ENCODE results near the gene MMP17.
"Not testable (repeated sequence)": the region's sequence is repeated elsewhere in the genome, so short reads cannot be mapped to it uniquely, and the experiment has no call there.

MMP17 gene

DNA sequence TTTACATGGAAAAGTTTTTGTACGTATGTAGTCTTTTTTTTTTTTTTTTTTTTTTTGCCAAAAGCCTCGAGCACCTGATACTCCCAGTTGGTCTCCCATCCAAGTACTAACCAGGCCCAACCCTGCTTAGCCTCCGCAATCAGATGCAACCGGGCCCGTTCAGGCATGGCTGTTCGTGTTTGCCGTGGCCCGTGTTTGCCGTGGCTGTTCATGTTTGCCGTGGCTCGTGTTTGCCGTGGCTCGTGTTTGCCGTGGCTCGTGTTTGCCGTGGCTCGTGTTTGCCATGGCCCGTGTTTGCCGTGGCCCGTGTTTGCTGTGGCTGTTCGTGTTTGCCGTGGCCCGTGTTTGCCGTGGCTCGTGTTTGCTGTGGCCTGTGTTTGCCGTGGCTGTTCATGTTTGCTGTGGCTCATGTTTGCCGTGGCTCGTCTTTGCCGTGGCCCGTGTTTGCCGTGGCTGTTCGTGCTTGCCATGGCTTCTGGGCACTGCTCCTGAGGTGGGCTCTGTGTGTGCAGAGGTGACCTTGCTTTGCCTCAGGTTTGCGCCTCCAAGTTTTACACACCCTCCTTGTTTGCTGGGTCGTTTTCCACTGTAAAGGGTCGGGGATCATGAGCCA is 26.8 kb upstream of the MMP17 start:
- H3K4me3 ChIP-seq (ENCODE audit: low read depth, low read length), result no peak overlapping the region
- no peak for TF ChIP-seq MYC (IDR thresholded peaks at IDR 0.05; ENCODE audit: low read depth, low read length)
- no peak for TF ChIP-seq POLR2A (IDR thresholded peaks at IDR 0.05; ENCODE audit: extremely low read depth, insufficient read length)
- no peak for TF ChIP-seq MAX (IDR thresholded peaks at IDR 0.05; ENCODE audit: low read depth, low read length)
- no peak for TF ChIP-seq CTCF (IDR thresholded peaks at IDR 0.05; ENCODE audit: low read depth, low read length)
- DNase-seq (ENCODE audit: low read depth), result no peak

- TF ChIP-seq MYC (IDR thresholded peaks at IDR 0.05; ENCODE audit: low read depth, low read length), result no peak
- no peak for DNase-seq (ENCODE audit: low read depth)
- H3K4me3 ChIP-seq (ENCODE audit: low read depth, low read length), result no peak overlapping the region
Measured at GRCh38 chr12:131803961-131804521, 24.2 kb upstream of the MMP17 start.

DNA sequence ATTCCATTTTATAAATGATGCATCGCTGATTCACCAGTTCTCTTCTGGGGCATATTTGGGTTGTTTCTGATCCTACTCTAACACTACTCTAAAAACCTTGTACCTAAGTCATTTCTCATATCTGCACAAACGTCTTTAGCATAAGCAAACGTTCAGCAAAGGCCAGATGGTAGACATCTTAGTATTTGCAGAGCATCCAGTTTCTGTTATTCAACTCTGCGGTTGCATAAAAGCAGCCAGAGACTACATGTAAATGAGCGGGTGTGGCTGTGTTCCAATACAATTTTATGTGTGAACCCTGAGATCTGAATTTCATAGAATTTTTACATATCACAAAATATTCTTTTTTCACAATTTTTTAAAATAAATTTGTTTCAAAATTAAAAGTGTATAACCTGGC is 22.8 kb upstream of the MMP17 start:
- TF ChIP-seq POLR2A (IDR thresholded peaks at IDR 0.05; ENCODE audit: extremely low read depth, insufficient read length), result no peak
- TF ChIP-seq CTCF (IDR thresholded peaks at IDR 0.05; ENCODE audit: low read depth, low read length), result no peak
- no peak for TF ChIP-seq MAX (IDR thresholded peaks at IDR 0.05; ENCODE audit: low read depth, low read length)
- TF ChIP-seq MYC (IDR thresholded peaks at IDR 0.05; ENCODE audit: low read depth, low read length), result no peak
- no peak for DNase-seq (ENCODE audit: low read depth)
- no peak overlapping the region for H3K4me3 ChIP-seq (ENCODE audit: low read depth, low read length)

- DNase-seq (ENCODE audit: low read depth), result no peak
- H3K4me3 ChIP-seq (ENCODE audit: low read depth, low read length), result no peak overlapping the region
- no peak for TF ChIP-seq MAX (IDR thresholded peaks at IDR 0.05; ENCODE audit: low read depth, low read length)
Measured at GRCh38 chr12:131806674-131807073, 21.5 kb upstream of the MMP17 start.

GRCh38 chr12:131808744-131809371 is 19.3 kb upstream of the MMP17 start:
- TF ChIP-seq CTCF (IDR thresholded peaks at IDR 0.05; ENCODE audit: low read depth, low read length), result no peak
- no peak for TF ChIP-seq MYC (IDR thresholded peaks at IDR 0.05; ENCODE audit: low read depth, low read length)
- TF ChIP-seq POLR2A (IDR thresholded peaks at IDR 0.05; ENCODE audit: extremely low read depth, insufficient read length), result no peak
- no peak for TF ChIP-seq MAX (IDR thresholded peaks at IDR 0.05; ENCODE audit: low read depth, low read length)
- peak overlapping the region; percentile 21 for H3K4me3 ChIP-seq (ENCODE audit: low read depth, low read length)
- peak; percentile 87 for DNase-seq (ENCODE audit: low read depth)

- H3K4me3 ChIP-seq (ENCODE audit: low read depth, low read length); DNase-seq (ENCODE audit: low read depth): not testable (repeated sequence)
Measured at GRCh38 chr12:131809476-131810254, 18.5 kb upstream of the MMP17 start.

- H3K4me3 ChIP-seq (ENCODE audit: low read depth, low read length), result no peak overlapping the region
- no peak for DNase-seq (ENCODE audit: low read depth)
Measured at GRCh38 chr12:131810726-131811125, 17.5 kb upstream of the MMP17 start.

More at GRCh38 chr12:131810726-131811125, 17.5 kb upstream of the MMP17 start:
- TF ChIP-seq MAX (IDR thresholded peaks at IDR 0.05; ENCODE audit: low read depth, low read length) (no peak), MYC (IDR thresholded peaks at IDR 0.05; ENCODE audit: low read depth, low read length) (no peak), POLR2A (IDR thresholded peaks at IDR 0.05; ENCODE audit: extremely low read depth, insufficient read length) (no peak), CTCF (IDR thresholded peaks at IDR 0.05; ENCODE audit: low read depth, low read length) (no peak)

All from NB4 (cell line).